CD4-positive, alpha-beta memory T cell (primary cell): ENCODE measurements around the gene SMPD3. TPM values are rescaled to one million over a fixed set of nuclear protein-coding genes. Genes with fewer than 3 reads are reported as not detected.

Experiments
- CTCF ChIA-PET: fragments of 350-600 bp; sonication (Branson Sonifier 250); formaldehyde crosslinking; loops from one replicate; lab custom pipeline; 2021; ENCODE audit warnings: inconsistent platforms; ENCODE audit not compliant: partially characterized antibody; lab: Charles Lee
- POLR2A ChIA-PET: fragments of 350-600 bp; sonication (Branson Sonifier 250); formaldehyde crosslinking; loops from one replicate; lab custom pipeline; 2021; ENCODE audit not compliant: partially characterized antibody; lab: Charles Lee
- DNase-seq, 5 donors: peaks; one replicate each; pipeline versions ENCODE4 v3.0.0 to v3.0.0-alpha.2; 2020 to 2022; ENCODE audit warnings: mixed read lengths in 1 of 5
- H3K27ac ChIP-seq: one replicate; pipeline ENCODE4 v1.7.0; 2013; ENCODE audit warnings: low read depth, low read length
- H3K27me3 ChIP-seq: 2 replicates; pipeline ENCODE4 v1.7.0; 2013; ENCODE audit warnings: mild to moderate bottlenecking, low read length, moderate library complexity; ENCODE audit not compliant: insufficient read depth
- H3K36me3 ChIP-seq: 2 replicates; pipeline ENCODE4 v1.7.0; 2013; ENCODE audit warnings: mild to moderate bottlenecking, low read length, moderate library complexity; ENCODE audit not compliant: insufficient read depth
- H3K4me1 ChIP-seq: 2 replicates; pipeline ENCODE4 v1.7.0; 2013; ENCODE audit warnings: mild to moderate bottlenecking, low read length, moderate library complexity; ENCODE audit not compliant: insufficient read depth
- H3K4me3 ChIP-seq, 2 donors: one replicate each; pipeline ENCODE4 v1.7.0; 2013; ENCODE audit warnings: low read length in 2 of 2, mild to moderate bottlenecking in 1 of 2
- H3K9me3 ChIP-seq, 2 donors: one replicate each; pipeline ENCODE4 v1.7.0; 2013; ENCODE audit warnings: low read length in 2 of 2, control low read depth in 1 of 2; ENCODE audit not compliant: control insufficient read depth in 1 of 2
- H3K27ac Mint-ChIP-seq, 7 donors: one replicate each; pipeline ENCODE4 v1.8.0; 2020 to 2021; ENCODE audit warnings: mixed read lengths in 7 of 7, mild to moderate bottlenecking in 6 of 7, inconsistent platforms in 3 of 7, moderate library complexity in 3 of 7
- H3K27me3 Mint-ChIP-seq, 2 donors: one replicate each; pipeline ENCODE4 v1.8.0; 2020 to 2021; ENCODE audit warnings: mixed read lengths in 2 of 2
- H3K36me3 Mint-ChIP-seq, 2 donors: one replicate each; pipeline ENCODE4 v1.8.0; 2020 to 2021; ENCODE audit warnings: mixed read lengths in 2 of 2, inconsistent platforms in 1 of 2, mild to moderate bottlenecking in 1 of 2
- H3K4me1 Mint-ChIP-seq, 4 donors: one replicate each; pipeline ENCODE4 v1.8.0; 2020 to 2021; ENCODE audit warnings: mixed read lengths in 4 of 4, mild to moderate bottlenecking in 1 of 4
- H3K4me3 Mint-ChIP-seq, 8 donors: one replicate each; pipeline ENCODE4 v1.8.0; 2020 to 2021; ENCODE audit warnings: mixed read lengths in 8 of 8, mild to moderate bottlenecking in 7 of 8, moderate library complexity in 6 of 8, inconsistent platforms in 3 of 8
- H3K9me3 Mint-ChIP-seq, 8 donors: one replicate each; pipeline ENCODE4 v1.8.0; 2020 to 2021; ENCODE audit warnings: mixed read lengths in 8 of 8, mild to moderate bottlenecking in 5 of 8, inconsistent platforms in 3 of 8, moderate library complexity in 1 of 8
- intact Hi-C: fragments of 100-400 bp; cut with micrococcal nuclease; formaldehyde crosslinking; loops from one replicate; pipeline ENCODE4 v1.15.1; 2023
- polyA plus RNA-seq, 2 donors: library from polyadenylated mRNA; unstranded; fragments of 300-500 nt; fragmentation: Illumina TruSeq; gene quantifications; one replicate each; pipeline ENCODE4 v1.2.3, GENCODE V29; 2021
- total RNA-seq, 2 experiments: library from RNA; stranded (reverse); gene quantifications; one replicate each; pipeline ENCODE4 v1.2.3, GENCODE V29; 2021

The SMPD3 gene
- total and polyA plus RNA-seq, 4 experiments from 2014 or later: 0.63 to 3.1 (median 0.87) TPM

- H3K27ac Mint-ChIP-seq: no peak overlapping the region
- Histone ChIP-seq H3K36me3 (no peaks in the 10 kb centered on the region), H3K9me3 (no peaks in the 10 kb centered on the region), H3K27ac (no peak overlapping the region), H3K4me1 (no peaks in the 10 kb centered on the region), H3K27me3 (no peaks in the 10 kb centered on the region), H3K4me3 (no peak overlapping the region)
- POLR2A ChIA-PET: no interaction called here
- DNase-seq: no peak
- H3K27me3 Mint-ChIP-seq: no peaks in the 10 kb centered on the region
- no peaks in the 10 kb centered on the region for H3K4me1 Mint-ChIP-seq
- no peak overlapping the region for H3K4me3 Mint-ChIP-seq
- intact Hi-C loops: no loop called here
- H3K9me3 Mint-ChIP-seq: peaks cover 0 to 2% (median under 1%) of the 10 kb centered on the region in 8 donors
- CTCF ChIA-PET: interaction anchor here (3.2 kb wide), 1 partner anchor 84 kb away, joined by 18 read pairs; no protein-coding TSS in a partner anchor
- no peaks in the 10 kb centered on the region for H3K36me3 Mint-ChIP-seq
These were observed 32.0 kb upstream of the SMPD3 start for GRCh38 chr16:68480084-68480995.

DNA sequence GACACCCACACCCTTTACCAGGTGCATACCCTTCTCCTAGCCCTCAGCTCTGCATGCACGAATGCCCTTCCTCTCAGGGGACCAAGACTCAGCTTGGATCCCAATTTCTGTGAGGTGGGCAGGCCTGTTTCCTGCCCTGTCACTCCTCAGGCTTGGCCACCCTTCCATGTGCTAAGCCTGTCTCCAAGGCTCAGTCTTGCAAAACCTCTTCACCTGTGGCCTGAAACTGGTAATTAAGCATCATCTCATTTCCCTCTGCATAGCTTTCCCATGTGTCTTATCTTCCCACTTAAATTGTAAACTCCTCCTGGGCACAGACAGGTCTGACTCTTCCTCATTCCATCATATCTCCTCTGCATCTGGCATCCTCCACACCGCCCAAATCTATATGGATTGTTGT, 31.0 kb upstream of the SMPD3 start:
- CTCF ChIA-PET: interaction anchor here (3.2 kb wide), 1 partner anchor 83 kb away, joined by 18 read pairs; no protein-coding TSS in a partner anchor
- no peak overlapping the region for H3K27ac ChIP-seq

GRCh38 chr16:68478526-68479250, 30.4 kb upstream of the SMPD3 start:
- H3K27me3 ChIP-seq: no peaks in the 10 kb centered on the region
- Mint-ChIP-seq H3K4me1 (no peaks in the 10 kb centered on the region), H3K36me3 (no peaks in the 10 kb centered on the region), H3K4me3 (no peak overlapping the region), H3K9me3 (peaks cover 0 to 2% (median under 1%) of the 10 kb centered on the region in 8 donors), H3K27me3 (no peaks in the 10 kb centered on the region), H3K27ac (no peak overlapping the region)
- no peak overlapping the region for H3K27ac ChIP-seq
- no peaks in the 10 kb centered on the region for H3K4me1 ChIP-seq
- ChIA-PET POLR2A (no interaction called here), CTCF (interaction anchor here (3.2 kb wide), 1 partner anchor 82 kb away, joined by 18 read pairs; no protein-coding TSS in a partner anchor)
- intact Hi-C loops: no loop called here
- H3K36me3 ChIP-seq: no peaks in the 10 kb centered on the region
- H3K4me3 ChIP-seq: no peak overlapping the region
- H3K9me3 ChIP-seq: no peaks in the 10 kb centered on the region
- DNase-seq: no peak

More for the DNA sequence above, 31.0 kb upstream of the SMPD3 start:
- H3K27me3 ChIP-seq: no peaks in the 10 kb centered on the region
- no peaks in the 10 kb centered on the region for H3K9me3 ChIP-seq
- Mint-ChIP-seq H3K9me3 (peaks cover 0 to 2% (median under 1%) of the 10 kb centered on the region in 8 donors), H3K4me3 (no peak overlapping the region), H3K27me3 (no peaks in the 10 kb centered on the region), H3K4me1 (no peaks in the 10 kb centered on the region), H3K27ac (no peak overlapping the region), H3K36me3 (no peaks in the 10 kb centered on the region)
- no peaks in the 10 kb centered on the region for H3K36me3 ChIP-seq
- H3K4me1 ChIP-seq: no peaks in the 10 kb centered on the region
- intact Hi-C loops: no loop called here
- DNase-seq: no peak
- H3K4me3 ChIP-seq: no peak overlapping the region
- POLR2A ChIA-PET: no interaction called here

DNA sequence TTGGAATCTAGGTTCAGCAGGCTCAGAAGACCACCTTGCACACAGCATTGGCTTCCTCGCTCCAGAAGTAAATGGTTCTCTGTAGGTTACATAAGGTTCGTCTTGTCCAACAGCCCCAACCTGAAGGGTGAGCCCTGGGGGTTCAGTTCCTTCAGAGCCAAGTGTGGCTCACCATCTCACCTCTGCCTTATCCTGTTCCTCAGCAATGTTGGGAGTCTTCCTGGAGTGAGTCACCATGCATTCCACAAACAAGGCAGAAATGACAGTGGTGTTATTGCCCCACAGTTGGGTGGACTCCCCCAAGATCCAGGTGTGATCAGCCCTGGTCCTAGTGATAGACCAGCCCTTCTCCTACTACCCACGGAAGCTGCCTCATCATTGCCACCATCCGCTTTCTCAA, 26.8 kb upstream of the SMPD3 start:
- Histone ChIP-seq H3K4me3 (no peak overlapping the region), H3K4me1 (peaks cover 14% of the 10 kb centered on the region), H3K27me3 (no peaks in the 10 kb centered on the region), H3K36me3 (no peaks in the 10 kb centered on the region), H3K27ac (no peak overlapping the region), H3K9me3 (no peaks in the 10 kb centered on the region)
- peaks cover 9 to 19% (median 12%) of the 10 kb centered on the region in 4 donors for H3K4me1 Mint-ChIP-seq
- intact Hi-C loops: no loop called here
- no peaks in the 10 kb centered on the region for H3K27me3 Mint-ChIP-seq
- CTCF ChIA-PET: interaction anchor here (1.0 to 1.1 kb wide), 2 partner anchors 55 to 78 kb away, joined by 3 read pairs; no protein-coding TSS in a partner anchor
- H3K9me3 Mint-ChIP-seq: peaks cover 0 to 2% (median 0%) of the 10 kb centered on the region in 8 donors
- POLR2A ChIA-PET: interaction anchor here (0.6 kb wide), 1 partner anchor 57 kb away, joined by 4 read pairs; no protein-coding TSS in a partner anchor
- H3K4me3 Mint-ChIP-seq: no peak overlapping the region
- H3K27ac Mint-ChIP-seq: no peak overlapping the region
- DNase-seq: no peak
- H3K36me3 Mint-ChIP-seq: no peaks in the 10 kb centered on the region

DNA sequence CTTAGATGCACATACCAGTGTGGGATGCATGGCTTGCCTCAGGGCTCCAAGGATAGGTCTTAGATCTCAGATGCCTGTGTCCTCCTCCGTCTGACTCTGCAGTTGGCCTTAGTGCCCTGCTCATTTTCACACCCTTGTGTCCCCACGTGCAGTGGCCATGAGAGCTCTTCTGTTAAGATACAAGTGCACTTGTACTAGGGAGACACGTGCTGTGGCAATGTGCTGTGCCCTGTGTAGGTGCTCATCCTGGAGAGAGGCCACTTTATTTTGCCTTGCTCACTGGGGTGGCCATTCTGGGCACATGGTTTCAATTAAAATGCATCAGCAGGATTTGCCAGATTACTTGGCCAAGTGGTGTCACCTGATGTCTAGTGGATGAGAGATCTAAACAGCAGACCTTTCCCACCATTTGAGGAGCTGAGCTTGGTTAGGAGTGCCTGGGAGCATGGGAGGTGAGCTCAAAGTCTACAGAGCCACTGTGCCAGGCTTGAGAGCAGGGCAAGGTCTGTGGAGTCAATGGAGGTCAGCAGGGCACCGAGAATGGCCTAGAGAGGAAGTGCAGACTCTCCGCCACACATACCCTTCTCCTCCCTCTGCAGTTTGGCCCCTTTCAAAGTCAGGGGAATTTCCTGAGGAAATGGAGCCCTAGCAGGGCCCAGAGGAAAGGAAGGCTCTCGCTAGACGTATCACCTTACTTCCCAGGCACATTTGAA, 25.2 kb upstream of the SMPD3 start:
- ChIA-PET POLR2A (no interaction called here), CTCF (interaction anchor here (1.6 kb wide), 1 partner anchor 78 kb away, joined by 3 read pairs; no protein-coding TSS in a partner anchor)
- DNase-seq: no peak
- Mint-ChIP-seq H3K27me3 (no peaks in the 10 kb centered on the region), H3K27ac (peak overlapping the region in 1 of 7 donors; percentile 79), H3K4me1 (peaks cover 21 to 32% (median 25%) of the 10 kb centered on the region in 4 donors), H3K4me3 (peak overlapping the region in 1 of 8 donors; percentile 30), H3K36me3 (no peaks in the 10 kb centered on the region), H3K9me3 (peaks cover 0 to 2% (median 0%) of the 10 kb centered on the region in 8 donors)
- Histone ChIP-seq H3K36me3 (no peaks in the 10 kb centered on the region), H3K9me3 (no peaks in the 10 kb centered on the region), H3K4me3 (no peak overlapping the region), H3K27me3 (no peaks in the 10 kb centered on the region), H3K27ac (no peak overlapping the region), H3K4me1 (peaks cover 27% of the 10 kb centered on the region)
- intact Hi-C loops: no loop called here

GRCh38 chr16:68472581-68472980, 24.3 kb upstream of the SMPD3 start:
- ChIA-PET CTCF (interaction anchor here (1.6 to 2.7 kb wide), 2 partner anchors 77 kb away, joined by 3 to 18 read pairs; no protein-coding TSS in a partner anchor), POLR2A (no interaction called here)
- Mint-ChIP-seq H3K27me3 (no peaks in the 10 kb centered on the region), H3K9me3 (peaks cover 0 to 2% (median 0%) of the 10 kb centered on the region in 8 donors), H3K4me1 (peaks cover 22 to 40% (median 32%) of the 10 kb centered on the region in 4 donors), H3K36me3 (no peaks in the 10 kb centered on the region), H3K4me3 (no peak overlapping the region), H3K27ac (no peak overlapping the region)
- Histone ChIP-seq H3K4me1 (peaks cover 36% of the 10 kb centered on the region), H3K27ac (no peak overlapping the region), H3K4me3 (no peak overlapping the region), H3K9me3 (no peaks in the 10 kb centered on the region), H3K36me3 (no peaks in the 10 kb centered on the region), H3K27me3 (no peaks in the 10 kb centered on the region)
- intact Hi-C loops: no loop called here
- no peak for DNase-seq
